SIG-M5 treated with dmso at 0.1 percent for 504 hours (cell line): ENCODE data around the gene CELF2.

Experiments used
- DNase-seq: peaks from one replicate; lab custom pipeline; 2025; ENCODE audit not compliant: unreplicated experiment; lab: John Stamatoyannopoulos, UW

The CELF2 gene

DNA sequence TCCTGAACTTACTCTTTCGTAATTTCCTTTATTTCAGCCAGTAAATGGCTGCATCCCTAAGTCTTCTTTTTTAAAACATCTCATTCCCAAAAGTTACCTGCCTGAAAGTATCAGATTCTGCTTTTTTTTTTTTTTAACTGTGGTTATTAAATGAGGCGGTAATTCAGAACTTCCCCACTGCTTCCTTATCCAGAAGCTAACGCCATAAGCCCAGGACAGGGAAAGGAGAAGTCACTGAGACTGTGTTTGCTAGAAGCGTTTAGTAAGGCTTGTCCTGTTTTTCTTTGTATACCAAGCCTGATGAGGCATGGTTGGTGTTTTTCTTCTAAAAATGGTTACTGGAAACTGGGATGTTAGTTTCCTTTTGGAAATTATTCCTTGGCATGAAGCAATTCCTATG lies 197.8 kb downstream of the CELF2 start:
- DNase-seq, result no peak

DNA sequence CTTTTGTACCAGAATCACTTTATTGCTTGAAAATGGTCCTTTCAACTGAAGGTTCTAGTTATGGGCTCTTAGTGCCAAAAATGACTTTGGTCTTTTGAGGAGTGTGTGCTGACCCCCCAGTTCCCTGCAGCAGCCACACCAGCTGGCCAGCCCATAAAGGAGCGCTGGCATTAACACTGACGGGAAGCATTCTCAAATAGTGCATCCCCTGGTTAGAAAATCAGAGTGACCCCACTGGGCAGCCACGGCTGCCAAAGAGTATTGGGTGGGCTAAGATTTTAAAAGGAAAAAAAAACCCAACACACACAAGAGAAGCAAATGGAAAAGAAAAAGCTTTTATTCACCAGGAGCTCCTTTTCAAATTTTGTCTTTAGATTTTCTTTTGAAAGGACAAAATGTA lies 199.8 kb downstream of the CELF2 start:
- no peak for DNase-seq

DNA sequence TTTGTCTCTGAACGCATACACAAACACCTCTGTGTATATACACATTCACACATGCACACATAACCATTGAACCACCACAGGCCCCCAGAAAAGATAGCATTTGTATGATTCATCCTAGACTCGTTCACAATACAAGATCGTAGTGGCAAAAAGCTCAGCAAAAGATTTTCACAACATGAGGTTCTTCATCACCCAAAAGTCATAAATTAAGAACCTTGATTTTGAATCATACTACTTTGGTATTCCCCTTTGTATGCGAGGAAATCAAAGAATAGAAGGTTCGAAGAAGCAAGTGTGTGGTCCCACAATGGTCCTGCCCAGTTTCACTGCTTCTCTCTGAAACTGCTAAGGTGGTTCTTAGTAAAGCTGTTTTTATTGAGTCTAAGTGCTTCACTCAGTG lies 200.7 kb downstream of the CELF2 start:
- DNase-seq, result no peak

DNA sequence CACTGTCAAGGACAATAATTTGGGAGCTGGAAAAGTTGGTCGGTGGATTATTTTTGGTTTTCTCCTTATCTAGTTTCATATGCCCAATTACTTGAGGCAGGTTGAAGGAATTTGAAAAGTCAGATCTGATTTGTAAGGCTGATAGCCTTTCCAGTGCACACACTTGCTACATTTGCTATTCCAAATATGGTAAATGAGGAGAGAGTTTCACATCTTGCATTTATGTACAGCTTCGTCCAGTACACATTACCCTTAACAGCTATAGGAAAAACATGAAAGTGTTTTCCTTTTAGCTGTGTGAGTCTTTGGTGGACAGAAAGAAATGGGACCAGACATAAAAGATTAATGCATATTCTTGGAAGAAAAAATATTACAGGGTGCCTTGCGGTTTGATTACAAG lies 201.8 kb downstream of the CELF2 start:
- DNase-seq, result no peak

DNA sequence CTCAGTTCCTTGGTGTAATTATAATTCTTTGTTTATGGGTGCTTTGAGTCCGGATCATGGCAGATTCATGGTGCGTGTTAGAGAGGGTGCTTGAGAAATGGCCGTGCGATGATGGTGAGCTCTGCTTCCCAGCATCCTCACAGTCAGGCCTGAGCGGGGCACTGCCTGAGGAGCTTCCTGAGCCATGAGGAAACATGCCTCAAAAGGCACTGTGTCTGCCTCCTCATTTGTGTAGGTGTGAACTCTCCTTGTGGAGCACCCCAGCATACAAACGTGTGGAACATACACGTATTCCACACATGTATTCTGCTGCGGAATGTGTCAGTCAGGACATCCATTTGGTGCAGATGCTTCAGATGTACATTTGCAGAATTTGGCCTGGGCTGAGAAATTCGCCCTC lies 205.4 kb downstream of the CELF2 start:
- DNase-seq, result no peak

DNA sequence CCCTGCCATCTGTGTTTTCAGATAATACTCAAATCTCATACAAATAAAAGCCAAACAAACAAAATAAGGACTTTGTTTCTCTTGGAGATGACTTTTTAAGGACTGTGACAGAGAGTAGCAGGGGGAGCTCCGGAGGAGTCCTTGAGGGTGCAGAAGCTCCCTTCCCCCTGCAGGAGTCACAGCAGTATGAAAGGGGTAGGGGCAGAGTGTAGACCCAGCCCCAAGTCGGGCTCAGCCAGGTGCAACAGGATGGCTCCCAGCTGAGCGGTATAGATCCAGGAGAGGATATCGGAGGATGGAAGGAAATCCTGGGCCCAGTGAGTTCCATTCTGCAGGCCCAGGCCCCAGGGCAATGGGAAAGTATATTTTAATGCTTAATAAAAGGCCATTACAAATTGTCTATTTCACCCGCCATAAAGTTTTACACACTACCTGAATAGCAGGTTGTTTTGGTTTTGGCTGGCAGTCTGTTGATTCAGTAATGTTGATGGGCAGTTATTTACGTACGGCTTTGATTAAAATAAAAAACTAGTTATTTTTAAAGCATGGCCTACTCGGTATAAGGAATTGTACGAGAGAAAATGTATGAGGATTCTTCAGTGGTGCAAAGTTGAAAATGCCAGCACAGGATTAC lies 206.0 kb downstream of the CELF2 start:
- DNase-seq, result no peak

DNA sequence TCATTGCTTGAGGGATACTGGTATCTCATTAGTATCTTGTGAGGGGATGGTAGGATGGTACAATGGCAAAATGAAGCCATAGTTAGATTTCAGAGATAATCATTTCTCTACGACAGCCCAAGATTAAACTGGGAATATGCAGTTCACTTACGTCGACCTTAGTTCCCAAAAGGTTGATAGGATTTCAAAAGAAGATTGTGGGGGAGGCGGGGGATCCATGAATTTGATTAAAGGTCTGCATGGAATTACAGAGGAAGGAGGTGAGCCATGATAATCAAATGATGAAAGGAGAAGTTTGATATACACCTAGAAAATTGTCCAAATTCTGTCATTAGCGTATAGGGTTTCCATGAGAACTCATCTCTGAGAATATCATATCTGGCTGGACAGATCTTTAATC lies 206.6 kb downstream of the CELF2 start:
- DNase-seq, result no peak

DNA sequence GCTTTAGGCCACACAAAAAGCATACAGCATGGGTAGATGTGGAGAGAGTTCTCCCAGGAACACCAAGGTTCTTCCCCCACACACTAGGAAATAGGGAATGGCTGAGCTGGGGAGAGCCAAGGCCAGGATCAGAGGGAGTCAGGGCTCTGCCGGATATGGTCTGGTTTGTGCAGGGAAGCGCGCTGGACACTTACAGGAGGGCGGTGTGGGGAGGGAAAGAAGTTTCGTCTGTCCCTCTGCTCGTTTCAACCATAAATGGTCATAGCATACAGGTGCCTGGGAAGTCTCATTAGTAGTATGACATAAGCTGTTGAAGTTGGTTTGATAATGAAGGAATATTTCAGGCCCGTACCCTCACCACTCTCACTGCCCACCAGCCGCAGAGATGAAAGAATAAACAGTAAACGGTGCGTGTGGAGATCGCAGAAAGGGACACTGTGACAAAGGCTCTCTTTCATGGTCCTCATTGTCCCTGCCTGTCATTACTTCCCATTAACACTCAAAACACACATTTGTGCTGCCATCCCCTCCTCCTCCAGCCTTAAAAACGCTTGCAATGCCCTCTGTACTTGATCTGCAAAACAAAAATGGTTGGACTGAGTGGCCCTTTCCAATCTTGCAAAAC lies 207.2 kb downstream of the CELF2 start:
- DNase-seq, result no peak

DNA sequence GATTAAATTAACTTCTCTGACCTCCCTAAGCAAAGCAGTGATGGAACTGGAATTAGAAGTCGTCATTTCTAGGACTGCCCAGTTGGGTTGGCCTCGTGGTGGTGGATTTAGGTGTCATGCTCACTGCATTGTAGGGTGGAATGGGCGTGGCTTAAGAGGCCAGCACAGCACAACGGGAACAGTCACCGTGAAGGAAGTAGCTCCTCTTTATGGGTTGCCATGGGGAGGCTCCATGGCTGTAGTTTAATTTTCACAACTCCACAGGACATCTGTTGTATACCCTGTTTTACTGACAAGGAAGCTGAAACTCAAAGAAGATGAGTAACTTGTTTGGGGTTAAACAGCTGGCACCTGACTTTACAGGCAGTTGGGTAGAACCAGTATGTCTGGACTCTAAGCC lies 208.3 kb downstream of the CELF2 start:
- DNase-seq, result peak; percentile 95

DNA sequence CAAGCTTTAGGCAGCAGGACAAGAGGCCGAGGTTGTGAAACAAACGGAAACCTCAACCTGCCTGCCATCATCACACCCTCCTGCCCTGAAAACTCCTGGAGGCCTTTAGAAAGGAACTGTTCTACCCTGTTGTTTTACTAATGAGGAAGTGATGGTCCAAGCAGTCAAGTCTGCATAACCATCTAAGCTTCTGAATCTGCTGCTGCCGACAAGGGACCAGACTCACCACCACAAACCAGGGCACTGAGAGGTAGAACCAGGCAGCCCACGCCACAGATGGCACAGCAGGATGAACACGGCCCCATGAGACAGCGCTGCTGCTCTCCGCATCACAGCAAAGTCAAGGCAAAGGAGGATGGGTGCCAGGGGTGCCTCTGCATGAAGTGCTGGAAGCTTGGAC lies 209.4 kb downstream of the CELF2 start:
- no peak for DNase-seq

DNA sequence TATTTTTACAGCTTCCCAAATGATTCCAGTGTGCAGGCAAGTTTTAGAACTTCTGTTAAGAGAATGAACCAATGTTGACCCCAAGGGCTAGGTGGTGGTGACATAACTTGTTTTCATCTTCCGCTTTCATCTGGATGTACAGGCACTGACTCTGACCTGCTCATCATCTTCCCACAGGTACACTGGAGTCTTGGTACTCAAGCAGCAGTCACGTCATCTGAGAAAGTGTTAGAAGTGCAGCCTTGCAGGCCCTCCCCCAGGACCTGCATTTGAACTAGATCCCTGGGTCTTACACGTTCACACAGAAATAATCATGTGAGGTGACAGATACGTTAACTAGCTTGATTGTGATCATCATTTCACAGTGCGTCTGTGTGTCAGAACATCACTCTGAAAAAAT lies 212.2 kb downstream of the CELF2 start:
- no peak for DNase-seq

DNA sequence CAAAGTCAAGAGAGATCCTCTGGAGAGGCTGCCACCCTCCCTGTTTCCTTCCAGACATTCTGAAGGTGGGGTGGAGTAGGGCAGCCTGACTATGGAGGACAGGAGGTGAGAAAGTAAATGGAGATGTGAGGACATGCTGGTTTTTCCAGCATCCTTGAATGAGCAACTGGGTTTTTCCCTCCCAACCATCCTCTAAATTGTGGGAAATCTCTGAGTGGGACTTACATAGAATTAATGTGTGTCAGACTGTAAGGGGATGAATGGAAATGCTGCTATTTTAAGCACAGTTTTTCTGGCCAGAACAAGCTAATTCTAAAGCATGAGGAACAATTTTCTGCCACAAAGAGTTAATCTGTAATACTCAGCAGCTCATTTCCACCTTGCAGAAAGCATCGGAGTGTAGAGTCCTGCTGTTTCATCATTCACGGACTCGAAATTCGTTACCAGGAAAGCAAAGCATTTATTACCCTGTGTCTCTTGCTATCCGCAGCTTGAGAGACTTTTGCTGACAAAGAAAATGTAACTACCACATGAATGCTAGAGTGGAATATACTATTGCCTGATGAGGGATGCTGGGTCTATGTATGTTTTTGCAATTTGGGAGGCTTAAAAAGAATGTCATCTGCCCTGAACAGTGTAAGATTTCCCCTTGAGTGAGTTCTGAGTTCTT lies 213.0 kb downstream of the CELF2 start:
- DNase-seq, result no peak

DNA sequence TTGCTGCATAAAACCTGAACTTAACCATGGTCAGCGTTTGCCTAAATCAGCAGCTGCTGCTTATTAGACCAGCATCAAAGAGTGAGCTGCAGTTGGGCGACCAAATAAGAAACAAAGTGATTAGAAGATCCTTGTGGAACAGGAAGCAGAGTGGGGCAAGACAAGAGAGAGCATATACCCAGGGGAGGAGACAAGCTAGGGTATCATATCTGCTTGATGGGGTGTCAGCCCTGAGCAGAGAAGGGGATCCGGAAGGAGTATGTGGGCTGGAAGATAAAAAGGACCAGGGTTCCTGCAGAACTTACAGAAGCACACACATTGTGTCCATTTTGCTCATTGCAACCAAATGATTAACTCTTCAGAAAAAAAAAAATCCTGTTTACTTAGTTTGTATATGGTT lies 213.6 kb downstream of the CELF2 start:
- DNase-seq, result no peak

DNA sequence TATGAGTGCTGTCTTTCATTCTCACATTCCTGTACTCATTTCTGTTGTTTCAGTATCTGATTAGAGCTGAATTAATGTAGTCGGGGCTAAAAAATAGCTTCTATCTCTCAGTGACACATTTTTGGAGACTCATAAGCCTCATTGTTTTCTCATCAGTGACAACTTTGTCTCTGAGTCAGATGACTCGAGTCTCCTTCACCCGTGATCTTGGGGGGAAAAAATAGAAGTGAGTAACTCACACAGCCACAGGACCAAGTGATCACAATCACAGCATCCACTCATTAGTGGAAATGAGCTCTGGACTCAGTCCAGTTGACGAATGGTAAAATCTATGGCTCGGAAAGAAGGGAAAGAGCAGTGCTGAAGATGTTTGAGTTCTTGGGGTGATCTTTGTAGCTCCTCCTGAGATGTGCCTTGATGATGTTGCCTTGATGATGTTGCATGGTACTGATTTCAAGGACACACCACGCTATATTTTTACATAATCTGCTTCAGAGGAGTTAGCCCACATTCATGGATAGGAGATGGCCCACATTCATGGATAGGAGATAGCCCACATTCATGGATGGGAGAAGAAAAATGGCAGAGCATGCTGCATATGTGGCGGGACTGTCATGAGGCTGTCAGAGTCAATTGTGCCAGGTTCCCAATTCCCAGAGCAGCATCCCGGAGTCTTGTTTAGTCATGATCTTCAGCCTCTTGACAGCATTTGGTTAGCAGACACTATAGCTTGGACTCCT lies 214.7 kb downstream of the CELF2 start:
- no peak for DNase-seq

DNA sequence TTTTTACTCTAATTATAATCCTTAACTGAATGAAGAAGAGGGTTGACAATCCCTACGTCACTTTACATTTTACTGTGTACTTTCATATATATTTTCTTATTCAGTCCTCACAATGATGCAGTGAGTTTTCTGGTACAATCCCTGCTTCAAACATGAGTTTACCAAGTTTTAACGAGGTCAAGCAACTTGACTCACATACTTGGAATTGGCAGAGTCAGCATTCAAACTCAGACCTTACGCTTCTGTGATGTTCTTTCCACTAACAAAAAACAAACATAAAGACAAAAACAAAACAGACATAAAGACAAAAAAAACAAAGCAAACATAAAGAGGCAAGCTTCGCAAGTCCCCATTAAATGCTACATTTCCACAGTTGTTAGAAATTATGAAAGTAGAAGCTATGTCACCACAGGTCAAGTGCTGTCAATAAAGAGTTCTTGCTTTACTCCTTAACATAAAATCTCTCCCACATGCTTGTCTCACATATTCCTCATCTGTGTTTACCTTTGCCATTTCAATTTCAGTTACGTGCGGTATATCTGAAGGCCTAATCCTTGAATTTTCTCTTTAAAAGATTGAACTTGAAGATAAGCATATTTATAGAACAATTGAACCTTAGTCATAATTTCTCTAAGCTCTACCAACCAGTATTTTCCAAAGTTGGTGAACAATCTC lies 217.3 kb downstream of the CELF2 start:
- no peak for DNase-seq

DNA sequence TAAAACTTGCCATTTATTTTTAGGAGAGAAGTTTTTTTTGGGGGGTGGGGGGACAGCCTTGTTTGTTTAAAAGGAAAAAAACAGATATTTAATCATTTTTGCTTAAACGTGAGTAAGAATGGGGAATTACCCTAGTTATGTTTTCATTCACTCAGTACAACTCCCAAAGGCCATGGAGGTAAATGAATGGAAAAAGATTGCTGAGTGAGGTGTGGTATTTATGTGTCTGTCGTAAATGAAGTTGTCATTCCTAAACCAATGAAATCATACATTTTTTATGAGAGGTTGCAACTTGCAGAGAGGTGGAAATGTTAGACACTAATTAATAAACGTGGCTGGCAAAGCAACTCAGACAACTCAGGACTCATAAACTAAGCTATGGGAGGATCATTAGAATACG lies 218.1 kb downstream of the CELF2 start:
- no peak for DNase-seq

DNA sequence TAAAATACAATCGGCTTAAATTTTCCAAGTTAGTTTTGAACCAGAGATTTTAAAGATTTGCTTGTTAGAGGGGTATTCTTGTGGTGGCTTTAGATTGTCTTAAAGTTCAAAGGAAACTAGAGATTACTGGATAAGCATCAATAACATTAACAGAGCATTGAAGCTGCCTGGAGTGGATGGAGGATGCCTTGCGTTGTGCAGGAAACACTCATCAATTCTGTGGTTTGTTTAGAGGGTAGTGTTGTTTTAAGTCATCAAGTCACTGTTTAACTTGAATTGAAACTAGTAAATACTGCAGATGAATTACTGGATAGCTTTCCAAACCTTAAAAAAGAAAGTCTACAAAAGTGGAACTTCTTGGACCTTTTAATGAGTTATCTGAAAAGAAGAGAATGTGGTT lies 218.6 kb downstream of the CELF2 start:
- DNase-seq, result no peak

DNA sequence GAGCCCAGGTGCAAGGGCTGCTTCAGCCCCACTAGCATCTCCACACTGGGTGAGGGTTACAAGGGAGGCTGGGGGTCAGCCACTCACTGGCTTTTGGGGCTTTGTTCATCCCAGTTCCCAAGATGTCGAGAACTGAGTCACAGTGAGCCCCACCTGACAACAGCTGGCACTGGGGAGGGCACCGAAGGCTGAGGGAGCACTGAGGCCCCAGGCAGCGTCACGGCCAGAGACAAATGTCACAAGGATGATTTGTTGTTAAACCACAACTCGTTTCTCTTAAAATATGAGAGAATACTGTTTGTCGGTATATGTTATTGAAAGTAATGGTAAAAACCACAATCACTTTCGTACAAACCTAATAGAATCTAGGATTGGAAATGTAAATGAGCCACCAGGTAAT lies 219.9 kb downstream of the CELF2 start:
- DNase-seq, result no peak

DNA sequence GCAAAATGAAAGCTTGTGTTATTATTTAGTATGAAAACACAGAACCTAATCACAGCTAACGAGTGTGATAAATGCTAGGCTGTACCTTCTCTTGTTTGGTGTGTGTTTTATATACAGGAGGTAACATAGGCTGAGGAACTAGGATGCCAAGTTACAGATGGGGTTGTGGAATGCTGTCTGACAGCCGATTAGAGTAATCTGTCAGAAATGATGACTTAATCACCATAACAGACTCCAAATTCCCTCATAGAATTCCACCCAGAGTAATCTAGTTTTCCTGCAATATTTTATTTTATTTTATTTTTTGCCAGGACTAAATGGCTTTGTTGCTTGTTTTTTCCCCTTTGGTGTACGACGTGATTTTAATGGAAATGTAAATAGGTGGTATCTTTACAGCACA lies 221.2 kb downstream of the CELF2 start:
- no peak for DNase-seq

DNA sequence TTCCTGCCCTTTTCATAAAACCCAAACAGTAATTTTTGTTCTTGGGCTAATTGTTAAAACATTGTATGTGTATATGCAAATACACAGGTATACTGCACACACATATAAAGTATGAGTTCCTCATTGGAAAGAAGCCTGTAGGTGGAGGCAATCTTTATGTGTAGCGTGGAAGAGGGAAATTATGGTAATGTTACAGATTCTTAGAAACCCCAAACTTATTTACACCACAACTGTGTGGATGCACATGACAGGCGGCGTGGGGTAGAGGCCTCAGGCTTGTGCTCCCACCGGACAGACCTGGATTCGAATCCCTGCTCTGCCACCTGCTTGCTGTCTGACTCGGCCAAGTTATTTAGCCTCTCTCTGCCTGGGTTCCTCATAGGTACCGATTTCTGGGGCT lies 223.0 kb downstream of the CELF2 start:
- no peak for DNase-seq
